DOHH2 (cell line): Measurements from ENCODE around the gene ARID1B.

Experiments used
- H3F3A ChIP-seq: fragments of 200-600 bp; sonication (generic), shearing (Covaris generic); 2 replicates; pipeline ENCODE4 v1.6.0; 2016; ENCODE audit warnings: antibody characterized with exemption, mild to moderate bottlenecking; ENCODE audit not compliant: control insufficient read depth, insufficient read depth
- H3K27ac ChIP-seq: fragments of 200-600 bp; sonication (generic); 2 replicates; pipeline ENCODE4 v1.5.1; 2014; ENCODE audit warnings: low read depth, mild to moderate bottlenecking, low read length, moderate library complexity
- H3K27me3 ChIP-seq: fragments of 200-600 bp; sonication (generic); 2 replicates; pipeline ENCODE4 v1.6.1; 2014; ENCODE audit warnings: mild to moderate bottlenecking, low read length, mixed read lengths; ENCODE audit not compliant: control insufficient read depth
- H3K36me3 ChIP-seq: fragments of 200-600 bp; sonication (generic); 2 replicates; pipeline ENCODE4 v1.6.1; 2014; ENCODE audit warnings: mild to moderate bottlenecking, low read length, moderate library complexity, mixed read lengths; ENCODE audit not compliant: control insufficient read depth
- H3K4me1 ChIP-seq: fragments of 200-600 bp; sonication (generic); 2 replicates; pipeline ENCODE4 v1.6.1; 2014; ENCODE audit warnings: mild to moderate bottlenecking, low read length, mixed read lengths; ENCODE audit not compliant: control insufficient read depth
- H3K4me2 ChIP-seq: fragments of 200-600 bp; sonication (generic); 2 replicates; pipeline ENCODE4 v1.6.0; 2014; ENCODE audit warnings: mild to moderate bottlenecking, low read length, moderate library complexity
- H3K4me3 ChIP-seq: fragments of 200-600 bp; sonication (generic); 2 replicates; pipeline ENCODE4 v1.5.1; 2014; ENCODE audit warnings: mild to moderate bottlenecking, low read length, mixed read lengths
- H3K79me2 ChIP-seq: fragments of 200-600 bp; sonication (generic); 2 replicates; pipeline ENCODE4 v1.6.1; 2014; ENCODE audit warnings: mild to moderate bottlenecking, low read length, mixed read lengths; ENCODE audit not compliant: control insufficient read depth
- H3K9me2 ChIP-seq: fragments of 200-600 bp; sonication (generic); replicated peaks from 2 replicates; pipeline ENCODE4 v1.6.1; 2014; ENCODE audit warnings: mild to moderate bottlenecking, low read length, mixed read lengths; ENCODE audit not compliant: control insufficient read depth
- H3K9me3 ChIP-seq: fragments of 200-600 bp; sonication (generic); 2 replicates; pipeline ENCODE4 v1.6.1; 2014; ENCODE audit warnings: antibody characterized with exemption, low read length, mixed read lengths; ENCODE audit not compliant: control insufficient read depth, insufficient read depth
- H4K20me1 ChIP-seq: fragments of 200-600 bp; sonication (generic); 2 replicates; pipeline ENCODE4 v1.6.0; 2014; ENCODE audit warnings: low read depth, mild to moderate bottlenecking, antibody characterized with exemption, low read length, moderate library complexity; ENCODE audit not compliant: control insufficient read depth, insufficient read depth
- EZH2phosphoT487 ChIP-seq: fragments of 200-600 bp; sonication (generic); IDR thresholded peaks from 2 replicates; pipeline ENCODE4 v1.6.1; 2017; ENCODE audit warnings: borderline replicate concordance, mild to moderate bottlenecking, antibody characterized with exemption, low read length, moderate library complexity, mixed read lengths
- TF ChIP-seq, protein P1 (sequence below): fragments of 200-600 bp; sonication (generic); IDR thresholded peaks from one replicate; pipeline ENCODE4 v1.5.1; 2014; ENCODE audit warnings: antibody characterized with exemption, mild to moderate bottlenecking, low read depth, low read length; ENCODE audit not compliant: poor library complexity, severe bottlenecking

ARID1B gene

DNA sequence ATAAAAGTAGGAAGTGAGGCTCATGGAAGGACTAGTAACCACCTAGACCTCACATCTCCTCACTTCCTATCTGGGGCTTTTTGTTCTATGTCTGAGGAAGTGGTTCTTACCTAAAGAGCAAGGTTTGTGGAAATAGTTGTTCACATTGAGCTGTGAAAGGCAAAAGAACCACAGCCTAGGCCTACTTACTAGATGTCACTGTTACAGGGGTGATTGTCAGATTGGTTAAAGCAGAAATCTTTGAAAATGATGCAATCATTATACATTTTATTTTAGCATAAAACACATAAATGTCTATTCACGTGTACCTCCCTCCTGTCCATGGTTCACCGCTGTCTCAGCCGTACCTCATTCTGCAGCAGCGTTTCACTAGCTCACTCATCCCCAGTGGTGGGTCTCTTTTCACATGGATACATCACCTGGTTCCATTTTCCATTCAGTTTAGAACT is 277.4 kb downstream of the ARID1B start:
- peaks cover 58% of the 10 kb centered on the region for H3K79me2 ChIP-seq
- H3K4me2 ChIP-seq, result no peak overlapping the region
- H3K9me2 ChIP-seq, result no peaks in the 10 kb centered on the region
- H3F3A ChIP-seq, result peaks cover 9% of the 10 kb centered on the region; the same call in 1 of the 2 replicates
- TF ChIP-seq, protein P1, sequence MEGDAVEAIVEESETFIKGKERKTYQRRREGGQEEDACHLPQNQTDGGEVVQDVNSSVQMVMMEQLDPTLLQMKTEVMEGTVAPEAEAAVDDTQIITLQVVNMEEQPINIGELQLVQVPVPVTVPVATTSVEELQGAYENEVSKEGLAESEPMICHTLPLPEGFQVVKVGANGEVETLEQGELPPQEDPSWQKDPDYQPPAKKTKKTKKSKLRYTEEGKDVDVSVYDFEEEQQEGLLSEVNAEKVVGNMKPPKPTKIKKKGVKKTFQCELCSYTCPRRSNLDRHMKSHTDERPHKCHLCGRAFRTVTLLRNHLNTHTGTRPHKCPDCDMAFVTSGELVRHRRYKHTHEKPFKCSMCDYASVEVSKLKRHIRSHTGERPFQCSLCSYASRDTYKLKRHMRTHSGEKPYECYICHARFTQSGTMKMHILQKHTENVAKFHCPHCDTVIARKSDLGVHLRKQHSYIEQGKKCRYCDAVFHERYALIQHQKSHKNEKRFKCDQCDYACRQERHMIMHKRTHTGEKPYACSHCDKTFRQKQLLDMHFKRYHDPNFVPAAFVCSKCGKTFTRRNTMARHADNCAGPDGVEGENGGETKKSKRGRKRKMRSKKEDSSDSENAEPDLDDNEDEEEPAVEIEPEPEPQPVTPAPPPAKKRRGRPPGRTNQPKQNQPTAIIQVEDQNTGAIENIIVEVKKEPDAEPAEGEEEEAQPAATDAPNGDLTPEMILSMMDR, result no peak
- TF ChIP-seq EZH2phosphoT487, result no peak
- H3K9me3 ChIP-seq, result no peaks in the 10 kb centered on the region
- no peak overlapping the region for H3K27ac ChIP-seq
- no peaks in the 10 kb centered on the region for H3K27me3 ChIP-seq
- H3K4me3 ChIP-seq, result no peak overlapping the region
- H3K4me1 ChIP-seq, result peaks cover 18% of the 10 kb centered on the region
- H3K36me3 ChIP-seq, result peaks cover 3% of the 10 kb centered on the region
- H4K20me1 ChIP-seq, result peaks cover 8% of the 10 kb centered on the region; the same call in 1 of the 2 replicates

DNA sequence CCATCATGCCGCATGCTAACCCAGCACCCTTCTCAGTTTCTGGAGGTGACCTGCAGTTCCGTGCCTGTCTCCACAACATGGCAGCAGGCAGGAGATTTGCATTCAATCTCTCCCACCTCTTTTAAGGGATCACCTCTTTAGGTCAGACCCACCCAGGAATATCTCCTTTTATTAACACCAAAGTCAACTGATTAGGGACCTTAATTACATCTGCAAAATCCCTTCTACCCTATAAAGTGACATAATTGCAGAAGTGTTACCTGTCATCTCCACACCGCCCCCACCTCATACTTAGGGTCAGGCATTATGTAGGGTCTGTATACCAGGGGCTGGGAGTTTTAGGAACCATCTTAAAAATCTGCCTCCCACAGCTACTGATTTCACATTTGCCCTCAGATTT is 278.7 kb downstream of the ARID1B start:
- H3K27ac ChIP-seq, result no peak overlapping the region
- peaks cover 5% of the 10 kb centered on the region; the same call in 1 of the 2 replicates for H4K20me1 ChIP-seq
- H3K27me3 ChIP-seq, result no peaks in the 10 kb centered on the region
- H3K9me3 ChIP-seq, result no peaks in the 10 kb centered on the region
- H3F3A ChIP-seq, result peaks cover 9% of the 10 kb centered on the region; the same call in 1 of the 2 replicates
- H3K4me3 ChIP-seq, result no peak overlapping the region
- H3K4me1 ChIP-seq, result peaks cover 9% of the 10 kb centered on the region
- no peak for TF ChIP-seq EZH2phosphoT487
- TF ChIP-seq, protein P1, result no peak
- no peaks in the 10 kb centered on the region for H3K9me2 ChIP-seq
- H3K4me2 ChIP-seq, result no peak overlapping the region
- peaks cover 56% of the 10 kb centered on the region for H3K79me2 ChIP-seq
- no peaks in the 10 kb centered on the region; the same call in 1 of the 2 replicates for H3K36me3 ChIP-seq

DNA sequence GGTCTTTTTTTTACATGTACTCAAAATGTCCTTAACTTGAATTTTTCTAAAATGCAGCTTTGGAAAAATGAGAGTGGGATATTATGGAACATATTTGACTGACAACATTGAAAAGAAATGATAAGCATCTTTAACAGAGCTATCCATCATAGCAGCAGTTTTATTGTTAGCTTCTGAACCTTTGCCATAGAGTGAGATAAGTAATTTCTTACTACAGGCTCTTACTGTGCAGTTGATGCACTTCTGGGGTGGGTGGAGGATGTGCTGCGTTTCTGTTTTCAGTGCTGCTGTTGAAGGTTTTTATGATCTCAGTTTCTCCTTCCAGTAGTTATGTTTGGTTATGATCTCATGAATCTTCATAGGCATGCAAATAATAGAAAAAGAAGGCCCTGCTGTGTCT is 279.1 kb downstream of the ARID1B start:
- no peak overlapping the region for H3K27ac ChIP-seq
- H3K4me2 ChIP-seq, result no peak overlapping the region
- no peaks in the 10 kb centered on the region for H3K9me3 ChIP-seq
- H3K9me2 ChIP-seq, result no peaks in the 10 kb centered on the region
- H4K20me1 ChIP-seq, result peaks cover 5% of the 10 kb centered on the region; the same call in 1 of the 2 replicates
- no peaks in the 10 kb centered on the region for H3K27me3 ChIP-seq
- peaks cover 54% of the 10 kb centered on the region for H3K79me2 ChIP-seq
- TF ChIP-seq EZH2phosphoT487, result no peak
- TF ChIP-seq, protein P1, result no peak
- H3K4me1 ChIP-seq, result peaks cover 9% of the 10 kb centered on the region
- H3F3A ChIP-seq, result peaks cover 8% of the 10 kb centered on the region; the same call in 1 of the 2 replicates
- no peaks in the 10 kb centered on the region; the same call in 1 of the 2 replicates for H3K36me3 ChIP-seq
- H3K4me3 ChIP-seq, result no peak overlapping the region
